HL-60 (cell line): Measurements from ENCODE around the gene FBXW10B.
"Not testable (repeated sequence)": the region's sequence is repeated elsewhere in the genome, so short reads cannot be mapped to it uniquely, and the experiment has no call there.

Experiments used
- DNase-seq, 2 experiments: peaks; one replicate each; pipeline ENCODE4 v3.0.0-alpha.2; 2010 to 2020; ENCODE audit warnings: low read depth in 1 of 2, low spot score in 1 of 2
- H3K27ac ChIP-seq: fragments of 250-450 bp; sonication (Bioruptor Pico); replicated peaks from 2 replicates; pipeline ENCODE4 v1.5.1; 2020; ENCODE audit warnings: mild to moderate bottlenecking, moderate library complexity
- H3K27me3 ChIP-seq: fragments of 250-450 bp; sonication (Bioruptor Pico); 2 replicates; pipeline ENCODE4 v1.5.1; 2021; ENCODE audit warnings: mild to moderate bottlenecking, moderate library complexity; ENCODE audit not compliant: insufficient read depth, poor library complexity, severe bottlenecking
- H3K4me3 ChIP-seq: replicated peaks from 2 replicates; pipeline ENCODE4 v1.5.1; 2011; ENCODE audit warnings: mild to moderate bottlenecking, control low read depth, low read length; ENCODE audit not compliant: insufficient read depth
- CTCF ChIP-seq: IDR thresholded peaks from one replicate; pipeline ENCODE4 v1.5.1; 2011; ENCODE audit warnings: low read length, control low read depth, inconsistent platforms; ENCODE audit not compliant: insufficient read depth
- GABPA ChIP-seq: IDR thresholded peaks from 2 replicates; pipeline ENCODE4 v1.6.1; 2012; ENCODE audit warnings: low read depth
- POLR2AphosphoS5 ChIP-seq: IDR thresholded peaks from 2 replicates; pipeline ENCODE4 v1.6.1; 2012; ENCODE audit warnings: low read depth
- REST ChIP-seq: IDR thresholded peaks from 2 replicates; pipeline ENCODE4 v1.6.1; 2012; ENCODE audit warnings: low read depth; ENCODE audit not compliant: insufficient replicate concordance
- SPI1 ChIP-seq: IDR thresholded peaks from 2 replicates; pipeline ENCODE4 v1.6.1; 2012; ENCODE audit warnings: low read depth, mild to moderate bottlenecking, borderline replicate concordance
- long read RNA-seq: library from polyadenylated mRNA; unstranded; transcript quantifications from one replicate; pipeline ENCODE4 v2.0.0, GENCODE V29; 2020

Gene FBXW10B
- long read RNA-seq = 0 reads

GRCh38 chr17:15619331-15620058 lies at the start of gene FBXW10B:
Gene FBXW10B (minus strand): TSS chr17:15619704. CDS start chr17:15619512, 192 bp downstream.
- not testable (repeated sequence) for H3K4me3 ChIP-seq, DNase-seq, H3K27me3 ChIP-seq, H3K27ac ChIP-seq

- no peak overlapping the region for H3K27ac ChIP-seq
- TF ChIP-seq REST (no peak), GABPA (no peak), POLR2AphosphoS5 (no peak), SPI1 (no peak), CTCF (no peak)
- no peak for DNase-seq
- no peaks in the 10 kb centered on the region for H3K27me3 ChIP-seq
- no peak overlapping the region for H3K4me3 ChIP-seq
These were observed 44.2 kb upstream of the FBXW10B start for GRCh38 chr17:15663691-15664090.

GRCh38 chr17:15663176-15663575 lies 43.7 kb upstream of the FBXW10B start:
- Histone ChIP-seq H3K27me3 (no peaks in the 10 kb centered on the region), H3K4me3 (no peak overlapping the region), H3K27ac (no peak overlapping the region)
- TF ChIP-seq REST (no peak), SPI1 (no peak), GABPA (no peak), CTCF (no peak)
- no peak for DNase-seq

GRCh38 chr17:15662681-15663080 lies 43.2 kb upstream of the FBXW10B start:
- no peak overlapping the region for H3K27ac ChIP-seq
- H3K27me3 ChIP-seq = no peaks in the 10 kb centered on the region
- no peak overlapping the region for H3K4me3 ChIP-seq
- no peak for TF ChIP-seq SPI1
- TF ChIP-seq CTCF = no peak
- no peak for TF ChIP-seq REST
- TF ChIP-seq GABPA = no peak
- no peak for TF ChIP-seq POLR2AphosphoS5
- DNase-seq = no peak
